MCF 10A (cell line): Measurements from ENCODE around the gene HP1BP3. TPM values are rescaled to one million over a fixed set of nuclear protein-coding genes. Genes with fewer than 3 reads are reported as not detected.

Experiments used
- BruUV-seq: library from RNA; stranded (reverse); fragments of 400-500 nt; replicated peaks from 2 replicates; lab custom pipeline; 2021; lab: Mats Ljungman, UMichigan
- CTCF ChIA-PET: fragments of 300-600 bp; sonication (Branson Sonifier 250); formaldehyde crosslinking; extraction: SDS; loops from one replicate; lab custom pipeline; 2021; ENCODE audit warnings: antibody characterized with exemption, inconsistent platforms; lab: Yijun Ruan, JAX
- POLR2A ChIA-PET: fragments of 300-600, 350-650 bp; sonication (Branson Sonifier 250); formaldehyde crosslinking; extraction: SDS; loops from one replicate; lab custom pipeline; 2020; ENCODE audit warnings: antibody characterized with exemption, inconsistent platforms; lab: Yijun Ruan, JAX
- DNase-seq: peaks from one replicate; pipeline ENCODE4 v3.0.0-alpha.2; 2018; ENCODE audit not compliant: unreplicated experiment
- H3K27ac Mint-ChIP-seq: one replicate; pipeline ENCODE4 v1.8.0; 2022; ENCODE audit warnings: mild to moderate bottlenecking, low read depth, mixed read lengths; ENCODE audit not compliant: unreplicated experiment
- H3K27me3 Mint-ChIP-seq: one replicate; pipeline ENCODE4 v1.8.0; 2022; ENCODE audit warnings: mixed read lengths; ENCODE audit not compliant: insufficient read depth, unreplicated experiment
- H3K36me3 Mint-ChIP-seq: one replicate; pipeline ENCODE4 v1.8.0; 2022; ENCODE audit warnings: mild to moderate bottlenecking, moderate library complexity, mixed read lengths; ENCODE audit not compliant: insufficient read depth, unreplicated experiment
- H3K4me1 Mint-ChIP-seq: one replicate; pipeline ENCODE4 v1.8.0; 2022; ENCODE audit warnings: mixed read lengths; ENCODE audit not compliant: insufficient read depth, unreplicated experiment
- H3K4me3 Mint-ChIP-seq: one replicate; pipeline ENCODE4 v1.8.0; 2022; ENCODE audit warnings: mild to moderate bottlenecking, moderate library complexity, mixed read lengths; ENCODE audit not compliant: unreplicated experiment
- H3K9me3 Mint-ChIP-seq: one replicate; pipeline ENCODE4 v1.8.0; 2022; ENCODE audit warnings: mixed read lengths; ENCODE audit not compliant: unreplicated experiment
- intact Hi-C: fragments of 100-400 bp; cut with micrococcal nuclease; formaldehyde crosslinking; loops from 2 replicates; pipeline ENCODE4 v1.14.1; 2022
- total RNA-seq: library from RNA; stranded (reverse); gene quantifications from 2 replicates; pipeline ENCODE4 v1.2.3, GENCODE V29; 2022
- TF ChIP-seq, protein P1 (sequence below): fragments of 200-600 bp; IDR thresholded peaks from one replicate; pipeline ENCODE4 v1.8.0; 2022; ENCODE audit warnings: antibody characterized with exemption, mild to moderate bottlenecking; ENCODE audit not compliant: unreplicated experiment

HP1BP3 gene
- total RNA-seq, 1 experiment from 2014 or later = 247 TPM

DNA sequence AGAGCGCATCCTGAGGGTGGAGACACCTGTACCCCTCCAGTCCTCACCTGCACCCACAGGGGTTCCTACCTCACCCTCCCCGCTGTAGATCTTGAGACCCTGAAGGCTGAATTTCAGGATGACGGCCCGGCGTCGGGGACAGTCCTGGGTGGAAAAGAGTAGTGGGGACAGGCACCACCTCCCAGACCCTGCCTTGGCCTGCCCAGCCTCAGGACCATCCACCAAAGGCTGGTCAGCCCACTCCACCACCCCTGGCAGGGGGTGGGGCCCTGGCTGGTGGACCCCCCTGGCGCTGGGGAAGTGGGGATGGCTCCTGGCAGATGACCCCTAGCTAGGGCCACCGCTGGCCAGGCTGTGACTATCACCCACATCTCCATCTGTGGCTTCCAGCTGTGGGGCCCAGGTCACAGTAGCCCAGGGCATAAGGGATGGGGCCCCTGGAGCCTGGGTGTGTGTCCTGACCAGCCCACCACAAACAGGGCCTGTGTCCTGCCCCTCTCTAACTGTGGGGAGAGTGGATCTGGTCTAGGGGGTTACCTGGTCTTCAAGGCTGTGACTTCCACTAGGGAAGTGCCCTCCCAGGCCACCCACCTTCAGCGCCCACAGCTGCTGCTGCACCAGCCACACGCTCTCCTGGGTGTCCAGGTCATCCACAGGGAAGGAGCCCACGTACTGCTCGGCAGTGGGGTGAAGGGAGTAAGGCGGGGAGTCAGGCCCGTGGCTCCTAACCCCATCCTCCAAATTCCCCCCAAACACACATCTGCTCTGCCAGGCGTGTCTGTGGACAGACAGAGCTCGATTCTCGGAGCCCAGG, 60.0 kb downstream of the HP1BP3 start:
- intact Hi-C loops = no loop called here
- Mint-ChIP-seq H3K4me3 (no peak overlapping the region), H3K9me3 (no peaks in the 10 kb centered on the region), H3K4me1 (peaks cover 8% of the 10 kb centered on the region), H3K27ac (no peak overlapping the region), H3K27me3 (no peaks in the 10 kb centered on the region), H3K36me3 (peaks cover 7% of the 10 kb centered on the region)
- no peak for DNase-seq
- ChIA-PET CTCF (interaction anchor here (0.6 to 1.0 kb wide), 3 partner anchors 31 to 515 kb away, joined by 3 read pairs; no protein-coding TSS in a partner anchor), POLR2A (no interaction called here)
- no TSS peak for BruUV-seq
- TF ChIP-seq, protein P1, sequence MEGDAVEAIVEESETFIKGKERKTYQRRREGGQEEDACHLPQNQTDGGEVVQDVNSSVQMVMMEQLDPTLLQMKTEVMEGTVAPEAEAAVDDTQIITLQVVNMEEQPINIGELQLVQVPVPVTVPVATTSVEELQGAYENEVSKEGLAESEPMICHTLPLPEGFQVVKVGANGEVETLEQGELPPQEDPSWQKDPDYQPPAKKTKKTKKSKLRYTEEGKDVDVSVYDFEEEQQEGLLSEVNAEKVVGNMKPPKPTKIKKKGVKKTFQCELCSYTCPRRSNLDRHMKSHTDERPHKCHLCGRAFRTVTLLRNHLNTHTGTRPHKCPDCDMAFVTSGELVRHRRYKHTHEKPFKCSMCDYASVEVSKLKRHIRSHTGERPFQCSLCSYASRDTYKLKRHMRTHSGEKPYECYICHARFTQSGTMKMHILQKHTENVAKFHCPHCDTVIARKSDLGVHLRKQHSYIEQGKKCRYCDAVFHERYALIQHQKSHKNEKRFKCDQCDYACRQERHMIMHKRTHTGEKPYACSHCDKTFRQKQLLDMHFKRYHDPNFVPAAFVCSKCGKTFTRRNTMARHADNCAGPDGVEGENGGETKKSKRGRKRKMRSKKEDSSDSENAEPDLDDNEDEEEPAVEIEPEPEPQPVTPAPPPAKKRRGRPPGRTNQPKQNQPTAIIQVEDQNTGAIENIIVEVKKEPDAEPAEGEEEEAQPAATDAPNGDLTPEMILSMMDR = no peak

DNA sequence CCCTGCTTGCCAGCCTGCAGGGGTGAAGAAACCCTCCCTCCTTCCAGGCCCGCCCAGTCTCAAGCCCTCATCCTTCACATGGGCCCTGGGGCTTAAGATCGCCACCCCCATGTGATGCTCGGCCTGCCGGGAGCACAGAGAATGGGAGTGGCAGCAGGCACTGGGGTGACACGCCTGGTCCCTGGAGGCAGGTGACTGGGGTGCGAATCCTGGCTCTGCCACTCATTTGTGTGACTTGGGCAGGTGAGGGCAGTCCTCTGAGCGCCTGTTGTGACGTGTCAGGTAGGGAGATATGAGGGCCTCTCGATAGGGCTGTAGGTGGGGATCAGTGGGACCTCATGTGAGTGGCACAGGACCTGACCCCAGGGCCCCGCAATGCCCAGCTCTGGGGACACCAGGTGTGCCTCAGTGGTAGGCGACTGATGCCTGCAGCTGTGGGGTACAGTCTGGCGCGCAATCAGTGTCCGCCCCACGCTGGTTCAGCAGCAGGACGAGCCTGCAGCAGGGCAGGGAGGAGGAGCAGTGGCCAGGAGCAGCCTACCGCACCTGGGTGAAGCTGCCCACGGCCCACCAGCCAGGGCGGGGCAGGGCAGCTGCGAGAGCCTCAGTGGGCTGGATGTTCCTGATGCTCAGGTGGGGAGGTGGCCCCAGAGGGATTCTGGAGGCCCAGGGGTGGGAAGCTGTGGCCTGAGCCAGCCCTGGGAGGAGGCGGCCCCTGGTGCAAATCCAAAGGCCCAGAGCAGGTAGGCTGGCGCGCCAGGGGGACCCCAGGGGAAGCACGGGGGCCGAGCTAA, 60.8 kb downstream of the HP1BP3 start:
- DNase-seq = no peak
- H3K27me3 Mint-ChIP-seq = no peaks in the 10 kb centered on the region
- CTCF ChIA-PET = interaction anchor here (0.6 to 1.0 kb wide), 4 partner anchors 27 to 514 kb away, joined by 3 read pairs; no protein-coding TSS in a partner anchor
- no peak overlapping the region for H3K27ac Mint-ChIP-seq
- intact Hi-C loops = no loop called here
- POLR2A ChIA-PET = no interaction called here
- H3K4me3 Mint-ChIP-seq = no peak overlapping the region
- TF ChIP-seq, protein P1 = no peak
- H3K9me3 Mint-ChIP-seq = no peaks in the 10 kb centered on the region
- no TSS peak for BruUV-seq
- peaks cover 5% of the 10 kb centered on the region for H3K36me3 Mint-ChIP-seq
- H3K4me1 Mint-ChIP-seq = peaks cover 8% of the 10 kb centered on the region

DNA sequence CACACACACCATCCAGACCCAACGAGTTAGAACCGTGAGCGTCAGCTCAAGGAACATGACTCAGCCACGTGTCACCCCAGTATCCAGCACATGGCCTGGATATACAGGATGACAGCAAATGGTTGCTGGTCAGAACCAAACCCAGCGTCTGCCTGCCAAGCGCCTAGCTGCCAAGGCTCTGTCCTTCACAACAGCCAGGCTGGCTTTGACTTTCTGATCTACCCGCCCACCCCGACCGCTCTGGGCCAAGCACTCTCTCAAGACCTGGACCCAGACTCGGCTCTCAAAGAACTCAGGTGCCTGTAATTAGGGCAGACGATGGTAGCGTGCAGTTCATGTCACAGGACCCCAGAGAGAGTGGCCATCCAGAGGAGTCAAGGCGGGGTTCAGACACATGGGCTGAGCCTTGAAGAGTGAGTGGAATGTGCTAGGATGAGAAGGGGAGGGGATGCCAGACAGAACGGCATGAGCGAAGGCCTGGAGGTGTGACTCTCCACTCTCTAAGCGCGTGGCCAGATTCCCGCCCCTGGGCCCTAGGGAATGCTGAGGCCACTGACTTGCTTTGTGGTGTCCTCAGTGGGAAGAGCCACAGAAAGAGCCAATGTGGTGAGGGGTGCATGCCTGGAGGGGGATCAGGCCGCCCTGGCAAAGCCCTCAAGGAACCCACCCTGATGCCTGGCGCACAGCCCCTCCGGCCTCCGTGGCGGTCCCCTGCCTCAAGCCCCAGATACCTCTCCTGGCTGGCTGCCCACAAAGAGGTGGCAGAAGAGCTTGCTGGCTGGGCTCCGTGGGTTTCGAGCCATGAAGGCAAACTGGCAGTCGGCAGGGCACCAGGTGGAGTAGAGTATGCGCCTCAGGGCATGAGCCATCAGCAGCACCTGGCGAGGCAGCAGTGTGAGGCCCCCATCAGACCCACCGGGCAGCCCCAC, 61.7 kb downstream of the HP1BP3 start:
- peak; percentile 54 for DNase-seq
- TF ChIP-seq, protein P1 = no peak
- Mint-ChIP-seq H3K36me3 (peaks cover 5% of the 10 kb centered on the region), H3K9me3 (no peaks in the 10 kb centered on the region), H3K27me3 (no peaks in the 10 kb centered on the region), H3K4me1 (peaks cover 8% of the 10 kb centered on the region), H3K4me3 (no peak overlapping the region), H3K27ac (no peak overlapping the region)
- ChIA-PET POLR2A (interaction anchor here (1.0 kb wide), 1 partner anchor 62 kb away, joined by 3 read pairs; the partner anchor contains the start of gene HP1BP3), CTCF (interaction anchor here (0.6 kb wide), 1 partner anchor 27 kb away, joined by 3 read pairs; no protein-coding TSS in a partner anchor)
- intact Hi-C loops = no loop called here
- BruUV-seq = no TSS peak
